Fibroblast of the aortic adventitia (primary cell): ENCODE measurements around the gene TSHZ1. TPM values are rescaled to one million over a fixed set of nuclear protein-coding genes. Genes with fewer than 3 reads are reported as not detected.

Experiments used
- DNase-seq: peaks from one replicate; pipeline ENCODE4 v3.0.0-alpha.2; 2010; ENCODE audit warnings: low read depth
- H3K4me3 ChIP-seq: 2 replicates; pipeline ENCODE4 v1.5.1; 2011; ENCODE audit warnings: low read depth, mild to moderate bottlenecking, control low read depth, low read length, moderate library complexity
- CTCF ChIP-seq: IDR thresholded peaks from 2 replicates; pipeline ENCODE4 v1.5.1; 2011; ENCODE audit warnings: mild to moderate bottlenecking, low read length, control low read depth, inconsistent platforms; ENCODE audit not compliant: insufficient read depth
- total RNA-seq: library from RNA; depleted of rRNA; stranded (reverse); fragments of >200 nt; gene quantifications from 2 replicates; pipeline ENCODE4 v1.2.3, GENCODE V29; 2012; ENCODE audit warnings: low replicate concordance

TSHZ1 gene
- total RNA-seq, 1 donor: 7.9 TPM

GRCh38 chr18:75282746-75283145 lies 72.1 kb downstream of the TSHZ1 start:
- no peak for TF ChIP-seq CTCF
- no peak for DNase-seq
- no peak overlapping the region for H3K4me3 ChIP-seq

GRCh38 chr18:75283731-75284130 lies 73.1 kb downstream of the TSHZ1 start:
- no peak for DNase-seq
- H3K4me3 ChIP-seq: no peak overlapping the region
- TF ChIP-seq CTCF: no peak

GRCh38 chr18:75284566-75284965 lies 74.0 kb downstream of the TSHZ1 start:
- no peak for TF ChIP-seq CTCF
- DNase-seq: no peak
- H3K4me3 ChIP-seq: no peak overlapping the region

- TF ChIP-seq CTCF: no peak
- no peak for DNase-seq
- H3K4me3 ChIP-seq: no peak overlapping the region
Observed at GRCh38 chr18:75285876-75286275, 75.3 kb downstream of the TSHZ1 start.

GRCh38 chr18:75287006-75287405 lies 76.4 kb downstream of the TSHZ1 start:
- TF ChIP-seq CTCF: no peak
- no peak for DNase-seq
- no peak overlapping the region for H3K4me3 ChIP-seq

- no peak for DNase-seq
- TF ChIP-seq CTCF: no peak
- no peak overlapping the region for H3K4me3 ChIP-seq
Observed at GRCh38 chr18:75287700-75288099, 77.1 kb downstream of the TSHZ1 start.

GRCh38 chr18:75289761-75290160 lies 79.2 kb downstream of the TSHZ1 start:
- H3K4me3 ChIP-seq: no peak overlapping the region
- no peak for TF ChIP-seq CTCF
- DNase-seq: no peak
